Psoas muscle (tissue), 8 donors: ENCODE results near the gene ARHGEF28. TPM values are rescaled to one million over a fixed set of nuclear protein-coding genes. Genes with fewer than 3 reads are reported as not detected.

Experiments
- ATAC-seq, 4 donors: fragments of 200-7000 bp; cut with Tn5 transposase; one replicate each; pipeline ENCODE4 v1.9.1; 2020; ENCODE audit warnings: moderate library complexity in 3 of 4, mild to moderate bottlenecking in 2 of 4
- DNase-seq, 2 donors: peaks; one replicate each; pipeline ENCODE4 v3.0.0-alpha.2; 2020
- H3K27ac ChIP-seq: fragments of 200-600 bp; one replicate; pipeline ENCODE4 v1.8.0; 2022
- H3K27me3 ChIP-seq, 3 donors: fragments of 200-600 bp in 1 of 3; one replicate each; pipeline versions ENCODE4 v1.6.1 to v1.8.0; 2013 to 2022; ENCODE audit warnings: low read length in 2 of 3, mild to moderate bottlenecking in 2 of 3, moderate library complexity in 1 of 3; ENCODE audit not compliant: insufficient read depth in 3 of 3
- H3K36me3 ChIP-seq, 2 donors: fragments of 200-600 bp in 1 of 2; one replicate each; pipeline versions ENCODE4 v1.6.1 to v1.8.0; 2013 to 2022; ENCODE audit warnings: low read depth in 1 of 2, mild to moderate bottlenecking in 1 of 2, moderate library complexity in 1 of 2; ENCODE audit not compliant: insufficient read depth in 1 of 2
- H3K4me1 ChIP-seq: fragments of 200-600 bp; one replicate; pipeline ENCODE4 v1.8.0; 2022
- H3K4me3 ChIP-seq: fragments of 200-600 bp; one replicate; pipeline ENCODE4 v1.8.0; 2022; ENCODE audit warnings: mild to moderate bottlenecking
- H3K9me3 ChIP-seq: fragments of 200-600 bp; one replicate; pipeline ENCODE4 v1.8.0; 2022
- CTCF ChIP-seq: fragments of 200-600 bp; IDR thresholded peaks from one replicate; pipeline ENCODE4 v1.8.0; 2022; ENCODE audit warnings: antibody characterized with exemption
- WGBS, 3 donors: extraction: QIAGEN DNeasy Blood & Tissue Kit; methylation state at CpG; one replicate each; pipeline versions ENCODE4 v1.1.6 to v1.1.7; 2013; 5-methylcytosine and 5-hydroxymethylcytosine counted together
- intact Hi-C, 2 donors: fragments of 100-400 bp; cut with DNase I; formaldehyde crosslinking; loops; one replicate each; pipeline versions ENCODE4 v1.11.0 to v1.14.2; 2022
- polyA plus RNA-seq, 3 donors: library from polyadenylated mRNA; stranded (reverse); fragments of 200-250 nt; gene quantifications; one replicate each; pipeline ENCODE4 v1.2.3, GENCODE V29; 2013
- total RNA-seq, 4 donors: library from RNA; stranded (reverse); fragmentation: NEBNext Ultra II Directional in 2 of 4; extraction: Animal tissue kit (Norgen Biotek cat#: 25700) in 2 of 4; gene quantifications; one replicate each; pipeline versions ENCODE4 v1.2.1 to v1.2.4, GENCODE V29; 2021 to 2023
- donor health status: healthy with polysubstance abuse.
- donor health status: DM: no; HTN: no; CAD: no; lungs with moderate emphysema.
- donor health status: Bipolar disorder and iron deficiency.
- donor health status: healthy.
- donor health status: DM: yes; HTN: yes; CAD: no.
- donor health status: DM: no; HTN: no; CAD: no.
- donor health status: DM: no; HTN: no; CAD: no.
- donor health status: DM: yes; HTN: yes; CAD: no.

The ARHGEF28 gene
- total and polyA plus RNA-seq, 7 donors: 0.39 to 1.3 (median 1.00) TPM

DNA sequence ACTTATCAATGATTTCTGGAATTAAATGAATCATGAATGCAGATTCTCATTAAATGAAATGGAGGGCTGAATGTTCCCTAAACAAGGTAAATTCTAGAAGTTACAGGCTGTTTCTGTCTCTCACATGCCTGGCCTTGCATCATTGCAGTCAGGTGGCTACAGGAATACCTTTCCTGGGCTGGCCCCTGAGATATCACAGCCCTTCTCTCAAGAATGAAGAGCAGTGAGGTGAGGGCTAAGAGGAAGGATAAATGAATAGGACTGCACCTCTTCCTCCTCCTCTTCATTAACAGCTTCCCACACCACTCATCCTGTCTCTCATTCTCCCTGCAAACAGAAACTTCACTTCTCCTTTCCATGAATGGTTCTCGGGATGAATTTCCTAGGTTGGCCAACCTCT lies 22.5 kb downstream of the ARHGEF28 start:
- Histone ChIP-seq H3K36me3 (no peaks in the 10 kb centered on the region), H3K27me3 (no peaks in the 10 kb centered on the region), H3K4me3 (no peak overlapping the region), H3K27ac (no peak overlapping the region), H3K9me3 (no peaks in the 10 kb centered on the region), H3K4me1 (no peaks in the 10 kb centered on the region)
- WGBS, 3 donors: 72 to 81% (median 80%) methylated on average over 1 of the region's 1 CpG
- DNase-seq (no peak), ATAC-seq (no peak)
- no peak for TF ChIP-seq CTCF
- intact Hi-C loops: no loop called here

- Histone ChIP-seq H3K4me1 (no peaks in the 10 kb centered on the region), H3K36me3 (no peaks in the 10 kb centered on the region), H3K27me3 (no peaks in the 10 kb centered on the region), H3K4me3 (no peak overlapping the region), H3K9me3 (no peaks in the 10 kb centered on the region), H3K27ac (no peak overlapping the region)
- WGBS, 3 donors: 57 to 74% (median 73%) methylated on average over 2 to 3 of the region's 3 CpGs
- no peak for ATAC-seq
- DNase-seq: no peak
- intact Hi-C loops: no loop called here
- no peak for TF ChIP-seq CTCF
Measured at GRCh38 chr5:73649926-73650325, 23.9 kb downstream of the ARHGEF28 start.

GRCh38 chr5:73652391-73652790 lies 26.4 kb downstream of the ARHGEF28 start:
- H3K27ac ChIP-seq: no peak overlapping the region
- DNase-seq (no peak), ATAC-seq (no peak)
- H3K4me3 ChIP-seq: no peak overlapping the region
- H3K36me3 ChIP-seq: no peaks in the 10 kb centered on the region
- no peaks in the 10 kb centered on the region for H3K27me3 ChIP-seq
- no peak for TF ChIP-seq CTCF
- intact Hi-C loops: no loop called here
- no peaks in the 10 kb centered on the region for H3K4me1 ChIP-seq
- no peaks in the 10 kb centered on the region for H3K9me3 ChIP-seq
- whole genome bisulfite sequencing, 3 donors: 71 to 75% (median 73%) methylated on average over 2 of the region's 2 CpGs

- no peak for DNase-seq
- ATAC-seq: no peak
- no peak for TF ChIP-seq CTCF
- Histone ChIP-seq H3K9me3 (no peaks in the 10 kb centered on the region), H3K4me3 (no peak overlapping the region), H3K36me3 (no peaks in the 10 kb centered on the region), H3K27me3 (no peaks in the 10 kb centered on the region), H3K4me1 (no peaks in the 10 kb centered on the region), H3K27ac (no peak overlapping the region)
- WGBS, 3 donors: 63 to 64% (median 64%) methylated on average over 3 of the region's 3 CpGs
- intact Hi-C loops: no loop called here
Measured at GRCh38 chr5:73654171-73654811, 28.3 kb downstream of the ARHGEF28 start.

DNA sequence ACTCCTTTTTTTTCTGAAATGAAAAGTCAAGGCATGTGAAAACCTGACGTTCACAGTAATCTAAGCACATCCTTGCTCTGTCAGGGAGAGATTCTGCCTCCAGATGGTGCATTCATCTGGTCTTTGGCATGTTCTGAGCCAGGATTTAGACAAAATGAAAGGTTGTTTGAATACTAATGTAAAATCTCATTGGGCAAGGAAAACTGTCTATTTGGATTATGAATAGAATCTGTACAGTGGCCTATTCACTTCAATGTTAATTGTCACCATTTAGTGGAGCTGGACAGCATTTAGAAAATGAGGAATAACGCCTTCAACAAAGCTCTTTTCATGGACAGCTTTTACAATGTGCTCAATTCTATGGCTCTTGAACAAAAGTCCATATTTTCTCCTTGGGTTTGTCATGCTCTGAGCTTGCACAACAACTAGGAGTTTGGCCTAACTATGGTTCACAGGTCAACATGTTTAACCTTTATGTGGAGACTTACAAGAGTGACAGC lies 28.9 kb downstream of the ARHGEF28 start:
- DNase-seq (no peak), ATAC-seq (no peak)
- WGBS, 3 donors: 54 to 61% (median 59%) methylated on average over 2 of the region's 2 CpGs
- TF ChIP-seq CTCF: no peak
- H3K4me3 ChIP-seq: no peak overlapping the region
- H3K4me1 ChIP-seq: no peaks in the 10 kb centered on the region
- H3K36me3 ChIP-seq: no peaks in the 10 kb centered on the region
- no peaks in the 10 kb centered on the region for H3K9me3 ChIP-seq
- no peak overlapping the region for H3K27ac ChIP-seq
- intact Hi-C loops: no loop called here
- no peaks in the 10 kb centered on the region for H3K27me3 ChIP-seq
